Fibroblast of lung (primary cell): ENCODE data around the gene ACAA1. TPM values are rescaled to one million over a fixed set of nuclear protein-coding genes. Genes with fewer than 3 reads are reported as not detected.

Source experiments
- DNase-seq, 2 donors: peaks; one replicate each; pipeline versions ENCODE4 v3.0.0 to v3.0.0-alpha.2; 2010; ENCODE audit warnings: low read depth in 2 of 2
- H2AFZ ChIP-seq: 2 replicates; pipeline ENCODE4 v1.5.1; 2012; ENCODE audit warnings: low read length, control low read depth, inconsistent platforms
- H3K27ac ChIP-seq: 2 replicates; pipeline ENCODE4 v1.5.1; 2011; ENCODE audit warnings: low read length, control low read depth; ENCODE audit not compliant: insufficient read depth
- H3K27me3 ChIP-seq: 2 replicates; pipeline ENCODE4 v1.5.1; 2011; ENCODE audit warnings: mild to moderate bottlenecking, low read length; ENCODE audit not compliant: control insufficient read depth, insufficient read depth
- H3K36me3 ChIP-seq: 2 replicates; pipeline ENCODE4 v1.5.1; 2011; ENCODE audit warnings: low read length; ENCODE audit not compliant: control insufficient read depth, insufficient read depth
- H3K4me1 ChIP-seq: 2 replicates; pipeline ENCODE4 v1.5.1; 2011; ENCODE audit warnings: low read length; ENCODE audit not compliant: control insufficient read depth, insufficient read depth; ENCODE audit errors: extremely low read depth
- H3K4me2 ChIP-seq: 2 replicates; pipeline ENCODE4 v1.5.1; 2011; ENCODE audit warnings: low read length, control low read depth; ENCODE audit not compliant: insufficient read depth; ENCODE audit errors: extremely low read depth
- H3K4me3 ChIP-seq, 4 experiments: fragments of 200-600 bp in 1 of 4; sonication (generic) in 1 of 4; replicated peaks in 1 of 4; 2 replicates each; pipeline ENCODE4 v1.5.1; 2011 to 2016; ENCODE audit warnings: low read length in 4 of 4, low read depth in 3 of 4, mild to moderate bottlenecking in 3 of 4, control low read depth in 2 of 4, inconsistent platforms in 1 of 4, mixed read lengths in 1 of 4; ENCODE audit not compliant: insufficient read depth in 1 of 4; ENCODE audit errors: control extremely low read depth in 1 of 4
- H3K79me2 ChIP-seq: 2 replicates; pipeline ENCODE4 v1.5.1; 2012; ENCODE audit warnings: mild to moderate bottlenecking, low read length, inconsistent platforms; ENCODE audit not compliant: control insufficient read depth, insufficient read depth
- H3K9ac ChIP-seq: 2 replicates; pipeline ENCODE4 v1.5.1; 2011; ENCODE audit warnings: mild to moderate bottlenecking, low read length, control low read depth; ENCODE audit not compliant: insufficient read depth
- H3K9me3 ChIP-seq: 2 replicates; pipeline ENCODE4 v1.5.1; 2012; ENCODE audit warnings: low read depth, low read length; ENCODE audit not compliant: control insufficient read depth, insufficient read depth
- H4K20me1 ChIP-seq: 2 replicates; pipeline ENCODE4 v1.5.1; 2011; ENCODE audit warnings: low read length; ENCODE audit not compliant: control insufficient read depth, insufficient read depth; ENCODE audit errors: extremely low read depth
- CTCF ChIP-seq, 2 donors: IDR thresholded peaks in 1 of 2; conservative IDR thresholded peaks in 1 of 2; 1 replicate in 1 of 2; 2 replicates in 1 of 2; pipeline ENCODE4 v1.5.1; 2011 to 2012; ENCODE audit warnings: low read length in 2 of 2, control low read depth in 1 of 2, inconsistent platforms in 1 of 2, low read depth in 1 of 2, mild to moderate bottlenecking in 1 of 2
- EZH2 ChIP-seq: IDR thresholded peaks from 2 replicates; pipeline ENCODE4 v1.5.1; 2012; ENCODE audit warnings: low read length, control low read depth, mild to moderate bottlenecking; ENCODE audit errors: missing control alignments
- polyA plus RNA-seq, 2 donors: library from polyadenylated mRNA; depleted of rRNA in 1 of 2; stranded (reverse) in 1 of 2; unstranded in 1 of 2; fragments of >200 nt; gene quantifications; 2 replicates each; pipeline ENCODE4 v1.2.1, GENCODE V29; 2011 to 2012; ENCODE audit warnings: missing spikeins in 1 of 2
- total RNA-seq: library from RNA; depleted of rRNA; stranded (reverse); fragments of >200 nt; gene quantifications from 2 replicates; pipeline ENCODE4 v1.2.1, GENCODE V29; 2014

ACAA1 gene
- total and polyA plus RNA-seq, 2 donors (not counting 1 experiment from before 2014, with no cell fraction given): 40.6 to 41.0 TPM

GRCh38 chr3:38125305-38126120 lies 11.4 kb downstream of the ACAA1 start:
- DNase-seq: no peak
- Histone ChIP-seq H3K4me1 (no peaks in the 10 kb centered on the region), H3K79me2 (no peaks in the 10 kb centered on the region), H3K9ac (no peak overlapping the region), H2AFZ (no peak overlapping the region), H3K4me3 (no peak overlapping the region), H3K4me2 (no peak overlapping the region), H3K27me3 (no peaks in the 10 kb centered on the region), H4K20me1 (no peaks in the 10 kb centered on the region), H3K27ac (no peak overlapping the region), H3K9me3 (no peaks in the 10 kb centered on the region), H3K36me3 (peaks cover 21% of the 10 kb centered on the region)
- TF ChIP-seq EZH2 (no peak), CTCF (conservative IDR thresholded peaks at IDR 0.05 in 1 of 2, IDR thresholded peaks at IDR 0.05 in 1 of 2; ENCODE audit: low read depth in 1 of 2, low read length in 2 of 2) (no peak)

- peaks cover 21% of the 10 kb centered on the region for H3K36me3 ChIP-seq
- no peak for TF ChIP-seq EZH2
- TF ChIP-seq CTCF (conservative IDR thresholded peaks at IDR 0.05 in 1 of 2, IDR thresholded peaks at IDR 0.05 in 1 of 2; ENCODE audit: low read depth in 1 of 2, low read length in 2 of 2): no peak
Measured at GRCh38 chr3:38124324-38125122, 12.4 kb downstream of the ACAA1 start.

GRCh38 chr3:38122712-38123290 lies 14.1 kb downstream of the ACAA1 start:
- H4K20me1 ChIP-seq: no peaks in the 10 kb centered on the region
- H3K27ac ChIP-seq: no peak overlapping the region
- peaks cover 20% of the 10 kb centered on the region for H3K36me3 ChIP-seq
- no peaks in the 10 kb centered on the region for H3K4me1 ChIP-seq
- H3K79me2 ChIP-seq: no peaks in the 10 kb centered on the region
- no peak overlapping the region for H3K9ac ChIP-seq
- TF ChIP-seq CTCF (conservative IDR thresholded peaks at IDR 0.05 in 1 of 2, IDR thresholded peaks at IDR 0.05 in 1 of 2; ENCODE audit: low read depth in 1 of 2, low read length in 2 of 2) (no peak), EZH2 (no peak)
- no peaks in the 10 kb centered on the region for H3K9me3 ChIP-seq
- H3K4me3 ChIP-seq: no peak overlapping the region
- H2AFZ ChIP-seq: no peak overlapping the region
- H3K4me2 ChIP-seq: no peak overlapping the region
- DNase-seq: no peak
- H3K27me3 ChIP-seq: no peaks in the 10 kb centered on the region

More at GRCh38 chr3:38124324-38125122, 12.4 kb downstream of the ACAA1 start:
- no peaks in the 10 kb centered on the region for H4K20me1 ChIP-seq
- no peak overlapping the region for H3K27ac ChIP-seq
- H3K27me3 ChIP-seq: no peaks in the 10 kb centered on the region
- H3K4me1 ChIP-seq: no peaks in the 10 kb centered on the region
- H3K4me2 ChIP-seq: no peak overlapping the region
- no peaks in the 10 kb centered on the region for H3K9me3 ChIP-seq
- no peak overlapping the region for H3K4me3 ChIP-seq
- H3K79me2 ChIP-seq: no peaks in the 10 kb centered on the region
- no peak for DNase-seq
- H2AFZ ChIP-seq: no peak overlapping the region
- no peak overlapping the region for H3K9ac ChIP-seq
